HG03342 (cell line): ENCODE measurements around the gene VGLL2.

Source experiments
- ATAC-seq: cut with Tn5 transposase; IDR thresholded peaks from one replicate; pipeline ENCODE4 v1.9.1; 2021; ENCODE audit warnings: mild to moderate bottlenecking, moderate library complexity; ENCODE audit not compliant: unreplicated experiment

Gene VGLL2

GRCh38 chr6:117267766-117268534, 2.6 kb downstream of the VGLL2 start:
- no peak for ATAC-seq

- ATAC-seq, result no peak
These were observed 3.6 kb downstream of the VGLL2 start for GRCh38 chr6:117268924-117269323.

GRCh38 chr6:117269638-117270054, 4.3 kb downstream of the VGLL2 start:
- ATAC-seq, result no peak

- no peak for ATAC-seq
These were observed 4.9 kb downstream of the VGLL2 start for GRCh38 chr6:117270055-117270842.

- no peak for ATAC-seq
These were observed 5.6 kb downstream of the VGLL2 start for GRCh38 chr6:117270843-117271507.

GRCh38 chr6:117272032-117272866, 6.9 kb downstream of the VGLL2 start:
- ATAC-seq, result no peak

GRCh38 chr6:117272891-117273290, 7.5 kb downstream of the VGLL2 start:
- no peak for ATAC-seq

- no peak for ATAC-seq
These were observed 9.8 kb downstream of the VGLL2 start for GRCh38 chr6:117275205-117275604.

- ATAC-seq, result no peak
These were observed 10.4 kb downstream of the VGLL2 start for GRCh38 chr6:117275711-117276110.

- ATAC-seq, result no peak
These were observed 11.5 kb downstream of the VGLL2 start for GRCh38 chr6:117276778-117277316.

- no peak for ATAC-seq
These were observed 15.6 kb downstream of the VGLL2 start for GRCh38 chr6:117280922-117281321.

GRCh38 chr6:117288083-117288715, 22.8 kb downstream of the VGLL2 start:
- ATAC-seq, result no peak

- ATAC-seq, result no peak
These were observed 25.0 kb downstream of the VGLL2 start for GRCh38 chr6:117290173-117290846.

GRCh38 chr6:117298941-117299340, 33.6 kb downstream of the VGLL2 start:
- no peak for ATAC-seq

- no peak for ATAC-seq
These were observed 38.0 kb downstream of the VGLL2 start for GRCh38 chr6:117303323-117303722.

GRCh38 chr6:117304446-117304845, 39.1 kb downstream of the VGLL2 start:
- ATAC-seq, result no peak

- ATAC-seq, result no peak
These were observed 41.0 kb downstream of the VGLL2 start for GRCh38 chr6:117306227-117306790.

GRCh38 chr6:117307655-117308054, 42.3 kb downstream of the VGLL2 start:
- no peak for ATAC-seq

- ATAC-seq, result no peak
These were observed 43.7 kb downstream of the VGLL2 start for GRCh38 chr6:117309069-117309468.
